PFSK-1 (cell line): ENCODE measurements around the gene CHL1.

Experiments used
- FOXP2 ChIP-seq: optimal IDR thresholded peaks from 2 replicates; pipeline ENCODE3; 2011; ENCODE audit warnings: borderline replicate concordance, control low read depth, inconsistent platforms; ENCODE audit not compliant: insufficient read depth; ENCODE audit errors: extremely low read length, extremely low read depth
- POLR2AphosphoS5 ChIP-seq: IDR thresholded peaks from 2 replicates; pipeline ENCODE4 v1.6.1; 2012; ENCODE audit warnings: low read depth, mild to moderate bottlenecking, control low read depth, low read length, moderate library complexity
- REST ChIP-seq, 2 experiments: IDR thresholded peaks; 2 replicates each; pipeline versions ENCODE4 v1.6.1 to v1.8.0; 2011 to 2012; ENCODE audit warnings: low read depth in 2 of 2, low read length in 2 of 2, control low read depth in 1 of 2, inconsistent platforms in 1 of 2, mild to moderate bottlenecking in 1 of 2, moderate library complexity in 1 of 2; ENCODE audit not compliant: insufficient read depth in 1 of 2
- SIN3A ChIP-seq: IDR thresholded peaks from 2 replicates; pipeline ENCODE4 v1.6.1; 2012; ENCODE audit warnings: mild to moderate bottlenecking, low read length, moderate library complexity, borderline replicate concordance; ENCODE audit not compliant: insufficient read depth
- TAF1 ChIP-seq: IDR thresholded peaks from 2 replicates; pipeline ENCODE4 v1.6.1; 2012; ENCODE audit warnings: low read length, control low read depth, borderline replicate concordance; ENCODE audit not compliant: insufficient read depth

Gene CHL1

DNA sequence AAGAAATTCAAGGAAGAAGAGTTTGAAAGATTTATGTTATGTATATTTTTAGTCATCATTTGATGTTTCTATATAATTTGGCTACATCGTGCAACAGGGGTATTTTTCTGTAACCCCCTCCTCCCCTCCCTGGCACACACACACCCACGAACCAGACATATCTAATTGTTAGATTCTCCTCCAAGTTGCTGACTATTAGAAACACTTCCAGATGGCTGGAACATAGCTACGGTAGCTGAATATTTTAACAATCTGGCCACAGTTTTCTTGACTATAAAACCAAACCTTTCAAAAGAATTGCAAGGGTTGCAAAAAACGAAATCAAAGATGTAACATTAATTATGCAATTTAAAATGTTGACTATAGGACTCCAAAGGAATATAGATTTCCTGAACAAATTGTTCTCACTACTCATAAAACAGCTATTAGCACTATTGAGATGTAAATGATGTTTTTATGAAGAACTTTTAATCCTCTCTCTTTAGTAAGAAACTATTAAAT is 154.4 kb downstream of the CHL1 start:
- TF ChIP-seq POLR2AphosphoS5 (no peak), FOXP2 (no peak), TAF1 (no peak), REST (IDR thresholded peaks at IDR 0.05; ENCODE audit: insufficient read depth in 1 of 2, low read depth in 2 of 2, low read length in 2 of 2) (no peak), SIN3A (no peak)

DNA sequence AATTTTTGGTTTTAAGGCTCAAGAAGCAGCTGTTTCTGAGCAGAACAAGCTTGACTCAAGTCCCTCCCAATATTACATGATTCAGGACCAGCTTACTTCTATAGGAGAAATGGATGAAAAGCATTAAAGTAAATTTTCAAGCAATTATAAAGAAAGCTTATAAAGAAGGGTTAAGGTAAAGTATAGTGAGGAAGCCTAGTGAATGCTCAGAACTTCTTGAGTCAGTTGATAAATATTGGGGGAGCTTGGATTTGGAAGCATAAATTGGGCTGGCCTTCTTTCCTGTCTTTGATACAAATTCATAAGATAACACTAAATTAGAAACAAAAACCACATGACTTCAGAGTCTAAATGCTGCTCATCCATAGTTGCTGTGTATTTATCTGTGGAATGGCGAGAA is 156.0 kb downstream of the CHL1 start:
- no peak for TF ChIP-seq TAF1
- TF ChIP-seq SIN3A = no peak
- no peak for TF ChIP-seq REST (IDR thresholded peaks at IDR 0.05; ENCODE audit: insufficient read depth in 1 of 2, low read depth in 2 of 2, low read length in 2 of 2)
- TF ChIP-seq FOXP2 = no peak
- TF ChIP-seq POLR2AphosphoS5 = no peak

GRCh38 chr3:353191-353739 is 156.7 kb downstream of the CHL1 start:
- TF ChIP-seq FOXP2 (no peak), REST (IDR thresholded peaks at IDR 0.05; ENCODE audit: insufficient read depth in 1 of 2, low read depth in 2 of 2, low read length in 2 of 2) (no peak), SIN3A (no peak), TAF1 (no peak), POLR2AphosphoS5 (no peak)

DNA sequence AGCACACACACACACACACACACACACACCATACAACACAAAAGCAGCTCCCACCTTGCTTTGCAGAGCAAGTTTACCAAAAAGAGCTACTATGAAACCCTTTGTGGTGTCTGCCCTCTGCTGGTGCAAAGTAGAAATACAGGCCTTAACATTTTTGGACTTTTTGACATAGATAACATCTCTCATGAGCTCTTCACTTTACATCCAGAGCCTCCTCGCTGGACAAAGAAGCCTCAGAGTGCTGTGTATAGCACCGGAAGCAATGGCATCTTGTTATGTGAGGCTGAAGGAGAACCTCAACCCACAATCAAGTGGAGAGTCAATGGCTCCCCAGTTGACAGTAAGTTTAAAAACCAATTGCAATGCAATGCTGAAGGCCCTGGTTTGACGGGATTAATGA is 157.9 kb downstream of the CHL1 start:
- TF ChIP-seq TAF1 (no peak), REST (IDR thresholded peaks at IDR 0.05; ENCODE audit: insufficient read depth in 1 of 2, low read depth in 2 of 2, low read length in 2 of 2) (no peak), FOXP2 (no peak), SIN3A (no peak), POLR2AphosphoS5 (no peak)

GRCh38 chr3:355622-356021 is 159.1 kb downstream of the CHL1 start:
- no peak for TF ChIP-seq POLR2AphosphoS5
- no peak for TF ChIP-seq TAF1
